ENCODE measurements around the gene UBAC1.

UBAC1 gene

GRCh38 chr9:135886147-135886981 lies 74.8 kb downstream of the UBAC1 start:
- in situ Hi-C loops (cut with MboI; ENCODE audit: low sequenced_read_pairs): no loop called here

GRCh38 chr9:135885100-135885853 lies 75.9 kb downstream of the UBAC1 start:
- in situ Hi-C loops (cut with MboI; ENCODE audit: low sequenced_read_pairs): no loop called here

GRCh38 chr9:135884328-135885035 lies 76.7 kb downstream of the UBAC1 start:
- in situ Hi-C loops (cut with MboI; ENCODE audit: low sequenced_read_pairs): no loop called here

- in situ Hi-C loops (cut with MboI; ENCODE audit: low sequenced_read_pairs): no loop called here
Observed at GRCh38 chr9:135883410-135884089, 77.6 kb downstream of the UBAC1 start.
